AG09319 (cell line): ENCODE data around the gene AXL.

Experiments
- DNase-seq: peaks from one replicate; pipeline ENCODE4 v3.0.0-alpha.2; 2010; ENCODE audit warnings: low read depth; ENCODE audit errors: extremely low read depth
- TF ChIP-seq, protein P1 (sequence below): IDR thresholded peaks from 2 replicates; pipeline ENCODE4 v1.5.1; 2011; ENCODE audit warnings: low read depth, mild to moderate bottlenecking, inconsistent platforms, low read length, moderate library complexity

AXL gene

DNA sequence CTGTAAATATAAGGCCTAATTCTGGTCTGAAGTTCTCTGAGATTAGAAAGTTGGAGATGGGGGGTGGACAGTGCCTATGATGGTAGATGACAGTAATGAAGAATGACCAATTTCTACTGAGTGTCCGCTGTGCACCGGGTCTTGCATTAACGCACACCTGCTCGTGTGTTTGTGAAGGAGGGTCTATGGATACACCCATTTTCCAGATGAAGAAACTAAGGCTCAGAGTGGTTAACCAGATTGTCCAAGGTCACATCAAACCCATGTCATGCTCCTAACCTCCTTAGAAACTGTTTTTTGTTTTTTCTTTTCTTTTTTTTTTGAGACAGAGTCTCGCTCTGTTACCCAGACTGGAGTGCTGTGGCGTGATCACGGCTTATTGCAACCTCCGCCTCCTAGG is 13.7 kb downstream of the AXL start:
- DNase-seq: no peak
- TF ChIP-seq, protein P1, sequence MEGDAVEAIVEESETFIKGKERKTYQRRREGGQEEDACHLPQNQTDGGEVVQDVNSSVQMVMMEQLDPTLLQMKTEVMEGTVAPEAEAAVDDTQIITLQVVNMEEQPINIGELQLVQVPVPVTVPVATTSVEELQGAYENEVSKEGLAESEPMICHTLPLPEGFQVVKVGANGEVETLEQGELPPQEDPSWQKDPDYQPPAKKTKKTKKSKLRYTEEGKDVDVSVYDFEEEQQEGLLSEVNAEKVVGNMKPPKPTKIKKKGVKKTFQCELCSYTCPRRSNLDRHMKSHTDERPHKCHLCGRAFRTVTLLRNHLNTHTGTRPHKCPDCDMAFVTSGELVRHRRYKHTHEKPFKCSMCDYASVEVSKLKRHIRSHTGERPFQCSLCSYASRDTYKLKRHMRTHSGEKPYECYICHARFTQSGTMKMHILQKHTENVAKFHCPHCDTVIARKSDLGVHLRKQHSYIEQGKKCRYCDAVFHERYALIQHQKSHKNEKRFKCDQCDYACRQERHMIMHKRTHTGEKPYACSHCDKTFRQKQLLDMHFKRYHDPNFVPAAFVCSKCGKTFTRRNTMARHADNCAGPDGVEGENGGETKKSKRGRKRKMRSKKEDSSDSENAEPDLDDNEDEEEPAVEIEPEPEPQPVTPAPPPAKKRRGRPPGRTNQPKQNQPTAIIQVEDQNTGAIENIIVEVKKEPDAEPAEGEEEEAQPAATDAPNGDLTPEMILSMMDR: no peak

DNA sequence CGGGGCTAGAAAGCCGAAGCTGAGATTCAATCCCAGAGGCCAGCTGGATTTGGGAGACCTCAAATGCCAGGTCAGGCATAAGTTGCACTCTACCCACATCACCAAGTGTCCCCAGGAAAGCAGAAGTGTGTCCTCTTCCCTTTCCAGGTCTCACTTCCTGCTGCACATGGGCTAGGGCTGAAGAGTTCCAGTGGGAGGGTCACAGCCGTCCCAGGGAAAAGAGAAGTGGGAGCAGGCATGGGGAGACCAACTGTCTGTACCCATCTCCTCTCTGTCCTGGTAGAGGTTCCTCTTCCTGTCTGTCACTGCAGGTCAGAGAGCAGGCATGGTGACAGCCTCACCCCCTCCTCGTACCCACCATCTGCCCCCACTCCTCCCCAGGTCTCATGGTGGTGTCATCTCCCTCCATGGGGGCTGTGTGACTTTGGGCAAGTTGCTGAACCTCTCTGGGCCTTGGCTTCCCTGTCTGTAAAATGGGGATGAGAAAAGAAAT is 14.8 kb downstream of the AXL start:
- no peak for DNase-seq

DNA sequence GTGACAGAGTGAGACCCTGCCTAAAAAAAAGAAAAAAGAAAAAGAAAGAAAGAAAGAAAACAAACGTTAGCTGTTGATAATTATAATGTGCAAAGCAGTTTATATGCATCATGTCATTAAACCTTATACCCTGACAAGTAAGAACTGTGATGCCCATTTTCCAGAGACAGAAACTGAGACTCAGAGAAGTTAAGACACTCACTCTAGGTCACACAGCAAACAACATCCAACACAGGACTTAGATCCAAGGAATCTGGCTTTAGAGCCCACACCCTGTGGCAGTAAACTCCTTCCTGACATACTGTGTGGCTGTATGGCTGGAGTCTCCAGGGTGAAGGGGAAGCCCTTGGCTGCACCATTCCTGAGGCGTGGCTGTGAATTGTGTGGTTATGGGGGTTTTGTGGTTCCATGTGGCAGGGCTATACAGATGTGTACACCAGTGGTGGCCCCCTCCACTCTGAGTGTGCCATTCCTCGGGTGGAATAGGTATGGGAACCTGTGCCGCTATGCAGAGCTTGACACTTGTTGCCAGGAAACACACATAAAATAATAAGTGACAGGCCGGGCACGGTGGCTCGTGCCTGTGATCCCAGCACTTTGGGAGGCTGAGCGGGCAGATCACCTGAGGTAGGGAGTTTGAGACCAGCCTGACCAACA is 15.6 kb downstream of the AXL start:
- no peak for DNase-seq
- TF ChIP-seq, protein P1: no peak

More for the DNA sequence above, 14.8 kb downstream of the AXL start:
- TF ChIP-seq, protein P1: no peak

DNA sequence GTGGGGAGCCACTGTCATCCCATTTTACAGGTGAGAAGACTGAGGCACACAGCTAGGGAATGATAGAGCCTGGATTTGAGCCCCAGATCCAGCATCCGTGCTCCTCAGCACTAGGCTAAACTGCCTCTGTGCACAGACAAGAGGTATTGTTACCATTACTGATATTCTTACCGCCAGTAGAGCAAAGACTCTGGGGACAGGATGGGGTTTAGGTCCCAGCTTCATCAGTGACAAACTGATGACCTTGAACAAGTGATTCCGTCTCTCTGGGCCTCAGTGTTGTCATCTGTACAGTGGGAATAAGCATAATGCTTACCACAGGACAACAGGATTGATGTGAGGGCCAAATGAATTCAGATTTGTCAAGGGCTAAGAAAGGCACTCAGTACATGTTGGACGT is 16.5 kb downstream of the AXL start:
- no peak for DNase-seq
- TF ChIP-seq, protein P1: no peak

DNA sequence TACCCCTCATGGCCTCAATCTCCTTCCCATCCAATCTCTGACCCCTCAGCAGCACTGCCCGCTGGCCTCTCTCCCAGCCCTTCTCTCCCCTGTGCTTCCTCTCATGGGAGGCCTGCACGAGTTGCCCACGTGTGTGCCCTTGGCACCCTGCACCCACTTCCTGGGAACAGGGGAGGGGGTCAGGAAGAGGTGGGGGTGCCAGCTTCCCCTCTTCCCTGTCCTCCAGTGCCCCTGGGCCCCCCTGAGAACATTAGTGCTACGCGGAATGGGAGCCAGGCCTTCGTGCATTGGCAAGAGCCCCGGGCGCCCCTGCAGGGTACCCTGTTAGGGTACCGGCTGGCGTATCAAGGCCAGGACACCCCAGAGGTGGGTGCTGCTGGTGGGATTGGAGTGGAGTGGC is 19.2 kb downstream of the AXL start:
- TF ChIP-seq, protein P1: no peak

DNA sequence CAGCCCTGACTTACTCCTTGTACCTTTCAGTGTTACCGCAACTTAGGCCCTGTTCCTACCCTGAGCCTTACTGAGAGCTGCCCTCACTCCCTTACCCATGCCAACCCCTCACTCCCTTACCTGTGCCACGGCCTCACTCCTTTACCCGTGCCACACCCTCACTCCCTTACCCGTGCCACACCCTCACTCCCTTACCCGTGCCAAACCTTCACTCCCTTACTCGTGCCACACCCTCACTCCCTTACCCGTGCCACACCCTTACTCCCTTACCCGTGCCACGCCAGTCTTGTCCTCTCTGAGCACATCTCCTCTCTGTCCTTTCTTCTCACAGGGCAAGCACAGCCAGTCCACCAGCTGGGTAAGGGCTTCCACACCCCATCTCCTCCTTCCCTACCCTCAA is 20.3 kb downstream of the AXL start:
- TF ChIP-seq, protein P1: no peak
- no peak for DNase-seq

More for the DNA sequence above, 19.2 kb downstream of the AXL start:
- DNase-seq: no peak

DNA sequence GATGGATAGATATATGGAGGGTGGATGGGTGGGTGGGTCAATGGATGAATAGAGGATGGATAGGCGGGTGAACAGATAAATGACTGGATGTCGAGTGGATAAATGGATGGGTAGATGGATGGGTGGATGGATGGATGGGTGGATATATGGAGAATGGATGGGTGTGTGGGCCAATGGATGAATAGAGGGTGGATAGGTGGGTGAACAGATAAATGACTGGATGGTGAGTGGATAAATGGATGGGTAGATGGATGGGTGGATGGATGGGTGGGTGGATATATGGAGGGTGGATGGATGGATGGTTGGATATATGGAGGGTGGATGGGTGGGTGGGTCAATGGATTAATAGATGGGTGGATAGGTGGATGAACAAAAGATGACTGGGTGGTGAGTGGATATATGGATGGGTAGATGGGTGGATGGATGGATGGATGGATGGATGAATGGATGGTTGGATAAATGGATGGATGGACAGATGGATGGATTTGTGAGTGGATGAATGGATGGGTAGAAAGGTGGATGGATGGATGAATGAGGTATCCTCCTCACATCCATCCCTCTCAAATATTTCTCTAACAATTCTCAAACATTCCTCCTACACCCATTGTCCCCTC is 21.0 kb downstream of the AXL start:
- no peak for DNase-seq
- TF ChIP-seq, protein P1: no peak
